ENCODE results near the gene FARS2. TPM values are rescaled to one million over a fixed set of nuclear protein-coding genes. Genes with fewer than 3 reads are reported as not detected.

FARS2 gene
- polyA plus RNA-seq, 2 of the 4 experiments (the other 2 are of a cell fraction), result 12.9 to 17.5 TPM

GRCh38 chr6:5814116-5814515 lies 552.8 kb downstream of the FARS2 start:
- ATAC-seq (no peak), DNase-seq (ENCODE audit: low read depth in 1 of 2, low spot score in 1 of 2) (no peak), FAIRE-seq (no peak)
- TF ChIP-seq MAFK (IDR thresholded peaks at IDR 0.05; ENCODE audit: partially characterized antibody) (peak; percentile 9), FOSL2 (IDR thresholded peaks at IDR 0.05) (no peak), FOSL2 (CRISPR knock-in tag; IDR thresholded peaks at IDR 0.05) (no peak)
- ChIA-PET CTCF (no interaction called here), POLR2A (no interaction called here)
- no peak overlapping the region for H3K4me3 ChIP-seq
- no peaks in the 10 kb centered on the region for H3K9me3 ChIP-seq
- H3K27ac ChIP-seq, result no peak overlapping the region
- H3K4me1 ChIP-seq, result no peaks in the 10 kb centered on the region
- WGBS (ENCODE audit: missing lambda C conversion rate), result 62% methylated on average over 5 of the region's 5 CpGs
- H3K4me2 ChIP-seq, result no peak overlapping the region

DNA sequence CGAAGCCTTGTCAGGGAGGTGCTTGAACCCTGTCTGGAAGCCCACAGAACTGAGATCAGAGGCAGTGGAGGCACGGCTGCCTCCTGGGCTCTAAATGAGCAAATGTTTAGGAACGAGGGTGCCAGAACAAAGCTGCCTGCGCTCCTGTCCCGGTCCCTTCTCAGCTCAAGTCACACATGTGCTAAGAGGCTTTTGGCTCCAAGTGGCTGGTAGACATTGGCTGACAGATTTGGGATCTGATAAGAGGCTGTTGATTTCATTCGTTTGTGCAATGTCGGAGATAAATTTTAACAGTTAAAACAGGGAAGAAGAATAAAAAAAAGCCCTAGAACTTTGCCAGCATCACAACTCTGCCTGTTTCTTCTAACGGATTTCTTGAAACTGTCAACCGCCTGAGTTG lies 553.6 kb downstream of the FARS2 start:
- 17% methylated on average over 9 of the region's 9 CpGs for WGBS (ENCODE audit: missing lambda C conversion rate)
- no peak overlapping the region for H3K4me2 ChIP-seq
- no peaks in the 10 kb centered on the region for H3K4me1 ChIP-seq
- DNase-seq (ENCODE audit: low read depth in 1 of 2, low spot score in 1 of 2) (no peak), ATAC-seq (no peak), FAIRE-seq (no peak)
- POLR2A ChIA-PET, result no interaction called here
- CTCF ChIA-PET, result no interaction called here
- no peak overlapping the region for H3K4me3 ChIP-seq
- no peaks in the 10 kb centered on the region for H3K9me3 ChIP-seq
- no peak overlapping the region for H3K27ac ChIP-seq
- TF ChIP-seq CBX2 (IDR thresholded peaks at IDR 0.05; ENCODE audit: borderline replicate concordance, low read depth), result no peak
- TF ChIP-seq, protein P1, sequence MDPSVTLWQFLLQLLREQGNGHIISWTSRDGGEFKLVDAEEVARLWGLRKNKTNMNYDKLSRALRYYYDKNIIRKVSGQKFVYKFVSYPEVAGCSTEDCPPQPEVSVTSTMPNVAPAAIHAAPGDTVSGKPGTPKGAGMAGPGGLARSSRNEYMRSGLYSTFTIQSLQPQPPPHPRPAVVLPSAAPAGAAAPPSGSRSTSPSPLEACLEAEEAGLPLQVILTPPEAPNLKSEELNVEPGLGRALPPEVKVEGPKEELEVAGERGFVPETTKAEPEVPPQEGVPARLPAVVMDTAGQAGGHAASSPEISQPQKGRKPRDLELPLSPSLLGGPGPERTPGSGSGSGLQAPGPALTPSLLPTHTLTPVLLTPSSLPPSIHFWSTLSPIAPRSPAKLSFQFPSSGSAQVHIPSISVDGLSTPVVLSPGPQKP (IDR thresholded peaks at IDR 0.05; ENCODE audit: low read depth, low read length), result no peak
- no peak for TF ChIP-seq HOXB5 (CRISPR knock-in tag; IDR thresholded peaks at IDR 0.05)
- TF ChIP-seq, protein P2, sequence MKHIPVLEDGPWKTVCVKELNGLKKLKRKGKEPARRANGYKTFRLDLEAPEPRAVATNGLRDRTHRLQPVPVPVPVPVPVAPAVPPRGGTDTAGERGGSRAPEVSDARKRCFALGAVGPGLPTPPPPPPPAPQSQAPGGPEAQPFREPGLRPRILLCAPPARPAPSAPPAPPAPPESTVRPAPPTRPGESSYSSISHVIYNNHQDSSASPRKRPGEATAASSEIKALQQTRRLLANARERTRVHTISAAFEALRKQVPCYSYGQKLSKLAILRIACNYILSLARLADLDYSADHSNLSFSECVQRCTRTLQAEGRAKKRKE (CRISPR knock-in tag; IDR thresholded peaks at IDR 0.05; ENCODE audit: low read depth), result no peak
- TF ChIP-seq TFCP2L1 (CRISPR knock-in tag; IDR thresholded peaks at IDR 0.05), result no peak
- no peak for TF ChIP-seq SMC3 (IDR thresholded peaks at IDR 0.05)
- TF ChIP-seq, protein P3, sequence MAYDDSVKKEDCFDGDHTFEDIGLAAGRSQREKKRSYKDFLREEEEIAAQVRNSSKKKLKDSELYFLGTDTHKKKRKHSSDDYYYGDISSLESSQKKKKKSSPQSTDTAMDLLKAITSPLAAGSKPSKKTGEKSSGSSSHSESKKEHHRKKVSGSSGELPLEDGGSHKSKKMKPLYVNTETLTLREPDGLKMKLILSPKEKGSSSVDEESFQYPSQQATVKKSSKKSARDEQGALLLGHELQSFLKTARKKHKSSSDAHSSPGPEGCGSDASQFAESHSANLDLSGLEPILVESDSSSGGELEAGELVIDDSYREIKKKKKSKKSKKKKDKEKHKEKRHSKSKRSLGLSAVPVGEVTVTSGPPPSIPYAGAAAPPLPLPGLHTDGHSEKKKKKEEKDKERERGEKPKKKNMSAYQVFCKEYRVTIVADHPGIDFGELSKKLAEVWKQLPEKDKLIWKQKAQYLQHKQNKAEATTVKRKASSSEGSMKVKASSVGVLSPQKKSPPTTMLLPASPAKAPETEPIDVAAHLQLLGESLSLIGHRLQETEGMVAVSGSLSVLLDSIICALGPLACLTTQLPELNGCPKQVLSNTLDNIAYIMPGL (CRISPR knock-in tag; IDR thresholded peaks at IDR 0.05; ENCODE audit: borderline replicate concordance), result no peak
- no peak for TF ChIP-seq ESRRA (IDR thresholded peaks at IDR 0.05; ENCODE audit: borderline replicate concordance, low read length)

GRCh38 chr6:5817869-5818268 lies 556.6 kb downstream of the FARS2 start:
- ATAC-seq, result no peak
- ChIA-PET CTCF (no interaction called here), POLR2A (no interaction called here)

More at GRCh38 chr6:5817869-5818268, 556.6 kb downstream of the FARS2 start:
- no peak for FAIRE-seq
- DNase-seq (ENCODE audit: low read depth in 1 of 2, low spot score in 1 of 2), result no peak
- Histone ChIP-seq H3K27ac (no peak overlapping the region), H3K4me1 (no peaks in the 10 kb centered on the region), H3K4me2 (no peak overlapping the region), H3K9me3 (no peaks in the 10 kb centered on the region), H3K4me3 (no peak overlapping the region)
- 0% methylated on average over 3 of the region's 3 CpGs for WGBS (ENCODE audit: missing lambda C conversion rate)
- TF ChIP-seq RFX5 (IDR thresholded peaks at IDR 0.05) (no peak), EP300 (IDR thresholded peaks at IDR 0.05) (no peak), REST (IDR thresholded peaks at IDR 0.05) (peak; percentile 58; the same call in 1 of the 2 replicates)
- TF ChIP-seq, protein P4, sequence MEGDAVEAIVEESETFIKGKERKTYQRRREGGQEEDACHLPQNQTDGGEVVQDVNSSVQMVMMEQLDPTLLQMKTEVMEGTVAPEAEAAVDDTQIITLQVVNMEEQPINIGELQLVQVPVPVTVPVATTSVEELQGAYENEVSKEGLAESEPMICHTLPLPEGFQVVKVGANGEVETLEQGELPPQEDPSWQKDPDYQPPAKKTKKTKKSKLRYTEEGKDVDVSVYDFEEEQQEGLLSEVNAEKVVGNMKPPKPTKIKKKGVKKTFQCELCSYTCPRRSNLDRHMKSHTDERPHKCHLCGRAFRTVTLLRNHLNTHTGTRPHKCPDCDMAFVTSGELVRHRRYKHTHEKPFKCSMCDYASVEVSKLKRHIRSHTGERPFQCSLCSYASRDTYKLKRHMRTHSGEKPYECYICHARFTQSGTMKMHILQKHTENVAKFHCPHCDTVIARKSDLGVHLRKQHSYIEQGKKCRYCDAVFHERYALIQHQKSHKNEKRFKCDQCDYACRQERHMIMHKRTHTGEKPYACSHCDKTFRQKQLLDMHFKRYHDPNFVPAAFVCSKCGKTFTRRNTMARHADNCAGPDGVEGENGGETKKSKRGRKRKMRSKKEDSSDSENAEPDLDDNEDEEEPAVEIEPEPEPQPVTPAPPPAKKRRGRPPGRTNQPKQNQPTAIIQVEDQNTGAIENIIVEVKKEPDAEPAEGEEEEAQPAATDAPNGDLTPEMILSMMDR (IDR thresholded peaks at IDR 0.05), result no peak

Measured in A549 (cell line).